Colonic mucosa (tissue), 4 donors: Measurements from ENCODE around the gene AKAP9. TPM values are rescaled to one million over a fixed set of nuclear protein-coding genes. Genes with fewer than 3 reads are reported as not detected.
"Not testable (repeated sequence)": the region's sequence is repeated elsewhere in the genome, so short reads cannot be mapped to it uniquely, and the experiment has no call there.

Experiments
- DNase-seq: peaks from one replicate; pipeline ENCODE4 v3.0.0-alpha.2; 2020
- H3K27ac ChIP-seq: fragments of 200-600 bp; one replicate; pipeline ENCODE4 v1.8.0; 2021
- H3K27me3 ChIP-seq: fragments of 200-600 bp; one replicate; pipeline ENCODE4 v1.8.0; 2021
- H3K36me3 ChIP-seq: fragments of 200-600 bp; one replicate; pipeline ENCODE4 v1.8.0; 2021
- H3K4me1 ChIP-seq: fragments of 200-600 bp; one replicate; pipeline ENCODE4 v1.8.0; 2021; ENCODE audit warnings: mild to moderate bottlenecking
- H3K4me3 ChIP-seq: fragments of 200-600 bp; one replicate; pipeline ENCODE4 v1.8.0; 2021
- H3K9ac ChIP-seq, 2 donors: one replicate each; pipeline ENCODE4 v1.7.0; 2013; ENCODE audit warnings: control low read depth in 2 of 2, low read depth in 2 of 2, low read length in 2 of 2
- H3K9me3 ChIP-seq: fragments of 200-600 bp; one replicate; pipeline ENCODE4 v1.8.0; 2021
- intact Hi-C: fragments of 100-400 bp; cut with DNase I; formaldehyde crosslinking; loops from one replicate; pipeline ENCODE4 v1.14.1; 2022
- total RNA-seq, 2 donors: library from RNA; stranded (reverse); fragmentation: NEBNext Ultra II Directional in 1 of 2; extraction: Animal tissue kit (Norgen Biotek cat#: 25700) in 1 of 2; gene quantifications; one replicate each; pipeline ENCODE4 v1.2.1, GENCODE V29; 2021
- TF ChIP-seq, protein P1 (sequence below): fragments of 200-600 bp; IDR thresholded peaks from one replicate; pipeline ENCODE4 v1.8.0; 2022; ENCODE audit warnings: antibody characterized with exemption, mild to moderate bottlenecking
- donor health status: healthy.
- donor health status: DM: no; HTN: no; CAD: no.
- donor health status: DM: no; HTN: no; CAD: no.

AKAP9 gene
- total RNA-seq, 2 donors from 2014 or later = 97.7 to 140 TPM

DNA sequence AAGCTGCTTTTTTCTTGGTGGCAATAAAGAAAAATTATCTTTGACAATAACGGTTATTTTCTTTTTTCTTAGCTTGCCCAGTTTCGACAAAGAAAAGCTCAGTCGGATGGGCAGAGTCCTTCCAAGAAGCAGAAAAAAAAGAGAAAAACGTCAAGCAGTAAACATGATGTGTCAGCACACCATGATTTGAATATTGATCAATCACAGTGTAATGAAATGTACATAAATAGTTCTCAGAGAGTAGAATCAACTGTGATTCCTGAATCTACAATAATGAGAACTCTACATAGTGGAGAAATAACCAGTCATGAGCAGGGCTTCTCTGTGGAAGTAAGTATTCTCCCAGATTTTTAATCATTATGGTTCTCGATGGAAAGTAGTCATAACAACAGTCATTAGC, 33.0 kb downstream of the AKAP9 start:
- no peaks in the 10 kb centered on the region for H3K36me3 ChIP-seq
- TF ChIP-seq, protein P1, sequence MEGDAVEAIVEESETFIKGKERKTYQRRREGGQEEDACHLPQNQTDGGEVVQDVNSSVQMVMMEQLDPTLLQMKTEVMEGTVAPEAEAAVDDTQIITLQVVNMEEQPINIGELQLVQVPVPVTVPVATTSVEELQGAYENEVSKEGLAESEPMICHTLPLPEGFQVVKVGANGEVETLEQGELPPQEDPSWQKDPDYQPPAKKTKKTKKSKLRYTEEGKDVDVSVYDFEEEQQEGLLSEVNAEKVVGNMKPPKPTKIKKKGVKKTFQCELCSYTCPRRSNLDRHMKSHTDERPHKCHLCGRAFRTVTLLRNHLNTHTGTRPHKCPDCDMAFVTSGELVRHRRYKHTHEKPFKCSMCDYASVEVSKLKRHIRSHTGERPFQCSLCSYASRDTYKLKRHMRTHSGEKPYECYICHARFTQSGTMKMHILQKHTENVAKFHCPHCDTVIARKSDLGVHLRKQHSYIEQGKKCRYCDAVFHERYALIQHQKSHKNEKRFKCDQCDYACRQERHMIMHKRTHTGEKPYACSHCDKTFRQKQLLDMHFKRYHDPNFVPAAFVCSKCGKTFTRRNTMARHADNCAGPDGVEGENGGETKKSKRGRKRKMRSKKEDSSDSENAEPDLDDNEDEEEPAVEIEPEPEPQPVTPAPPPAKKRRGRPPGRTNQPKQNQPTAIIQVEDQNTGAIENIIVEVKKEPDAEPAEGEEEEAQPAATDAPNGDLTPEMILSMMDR = no peak
- no peak overlapping the region for H3K27ac ChIP-seq
- no peak for DNase-seq
- no peaks in the 10 kb centered on the region for H3K4me1 ChIP-seq
- H3K9me3 ChIP-seq = no peaks in the 10 kb centered on the region
- H3K9ac ChIP-seq = no peak overlapping the region
- H3K27me3 ChIP-seq = no peaks in the 10 kb centered on the region
- intact Hi-C loops = no loop called here
- no peak overlapping the region for H3K4me3 ChIP-seq

DNA sequence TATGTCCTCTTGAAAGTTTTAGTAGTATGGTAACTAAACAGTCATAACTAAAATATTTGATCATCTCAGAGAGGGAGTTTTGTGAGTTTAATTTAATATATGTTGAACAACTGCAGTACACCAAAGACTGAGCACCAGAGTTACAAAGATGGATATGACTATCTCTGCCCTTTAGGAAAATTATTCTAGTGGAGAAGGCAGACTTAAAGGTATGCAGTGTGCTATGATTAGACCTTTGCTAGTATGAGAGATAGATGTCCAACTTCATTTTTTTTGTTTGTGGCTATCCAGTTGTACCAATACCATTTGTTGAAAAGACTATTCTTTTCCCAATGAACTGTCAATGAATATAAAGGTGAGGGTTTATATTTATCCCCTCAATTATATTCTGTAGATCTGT, 33.4 kb downstream of the AKAP9 start:
- H3K36me3 ChIP-seq = no peaks in the 10 kb centered on the region
- no peak for DNase-seq
- no peaks in the 10 kb centered on the region for H3K27me3 ChIP-seq
- no peaks in the 10 kb centered on the region for H3K9me3 ChIP-seq
- H3K4me1 ChIP-seq = no peaks in the 10 kb centered on the region
- no peak overlapping the region for H3K4me3 ChIP-seq
- H3K9ac ChIP-seq = no peak overlapping the region
- TF ChIP-seq, protein P1 = no peak
- H3K27ac ChIP-seq = no peak overlapping the region
- intact Hi-C loops = no loop called here

DNA sequence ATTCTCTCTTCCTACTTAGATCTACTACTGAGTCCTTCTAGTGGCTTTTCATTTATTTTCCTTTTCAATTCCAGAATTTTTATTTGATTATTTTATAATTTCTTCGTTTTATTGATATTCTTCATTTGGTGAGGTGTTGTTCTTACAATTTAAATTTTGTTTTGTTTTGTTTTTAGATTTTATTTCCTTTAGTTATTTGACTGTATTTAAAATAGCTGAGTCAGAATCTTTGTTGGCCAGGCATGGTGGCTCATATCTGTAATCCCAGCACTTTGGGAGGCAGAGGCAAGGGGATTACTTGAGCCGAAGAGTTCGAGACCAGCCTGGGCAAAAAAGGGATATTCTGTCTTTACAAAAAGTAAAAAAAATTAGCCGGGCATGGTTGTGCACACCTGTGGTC, 36.1 kb downstream of the AKAP9 start:
- Histone ChIP-seq H3K4me1 (no peaks in the 10 kb centered on the region), H3K9ac (no peak overlapping the region), H3K36me3 (peaks cover under 1% of the 10 kb centered on the region), H3K4me3 (no peak overlapping the region), H3K27me3 (no peaks in the 10 kb centered on the region), H3K27ac (no peak overlapping the region), H3K9me3 (no peaks in the 10 kb centered on the region)
- TF ChIP-seq, protein P1 = no peak
- DNase-seq = no peak
- intact Hi-C loops = no loop called here

GRCh38 chr7:91979590-91979989, 38.9 kb downstream of the AKAP9 start:
- Histone ChIP-seq H3K9me3 (no peaks in the 10 kb centered on the region), H3K4me3 (no peak overlapping the region), H3K4me1 (no peaks in the 10 kb centered on the region), H3K27me3 (no peaks in the 10 kb centered on the region), H3K9ac (no peak overlapping the region), H3K27ac (no peak overlapping the region), H3K36me3 (peaks cover 4% of the 10 kb centered on the region)
- no peak for DNase-seq
- intact Hi-C loops = no loop called here
- TF ChIP-seq, protein P1 = no peak

GRCh38 chr7:91982352-91982751, 41.7 kb downstream of the AKAP9 start:
- intact Hi-C loops, H3K27ac ChIP-seq, H3K9ac ChIP-seq, H3K4me3 ChIP-seq, DNase-seq, H3K4me1 ChIP-seq, H3K9me3 ChIP-seq, H3K36me3 ChIP-seq, H3K27me3 ChIP-seq: not testable (repeated sequence)

- no peaks in the 10 kb centered on the region for H3K27me3 ChIP-seq
- no peaks in the 10 kb centered on the region for H3K4me1 ChIP-seq
- no peak overlapping the region for H3K27ac ChIP-seq
- intact Hi-C loops = no loop called here
- H3K36me3 ChIP-seq = no peaks in the 10 kb centered on the region
- no peak overlapping the region for H3K4me3 ChIP-seq
- no peak for DNase-seq
- no peak overlapping the region for H3K9ac ChIP-seq
- TF ChIP-seq, protein P1 = no peak
- H3K9me3 ChIP-seq = no peaks in the 10 kb centered on the region
Measured at GRCh38 chr7:91988213-91988612, 47.6 kb downstream of the AKAP9 start.
